ENCODE results near the gene PPP1R1C.

- TF ChIP-seq RBFOX2 (IDR thresholded peaks at IDR 0.05; ENCODE audit: low read depth, low read length) (no peak), CTCF (CRISPR knock-in tag; IDR thresholded peaks at IDR 0.05) (no peak), MEIS2 (CRISPR knock-in tag; IDR thresholded peaks at IDR 0.05) (no peak), MAFK (conservative IDR thresholded peaks at IDR 0.05 in 1 of 2, IDR thresholded peaks at IDR 0.05 in 1 of 2; ENCODE audit: low read length in 2 of 2) (no peak)
Measured at GRCh38 chr2:182163878-182164277, 178.2 kb downstream of the PPP1R1C start.
